NB4 (cell line): ENCODE results near the gene NOP56.
A peak's percentile ranks its signal among the peaks of the same experiment; 100 is the strongest.

ENCODE experiments used
- CTCF ChIP-seq: IDR thresholded peaks from one replicate; pipeline ENCODE4 v1.5.1; 2012; ENCODE audit warnings: low read depth, low read length
- MAX ChIP-seq: IDR thresholded peaks from 2 replicates; pipeline ENCODE4 v1.6.1; 2011; ENCODE audit warnings: low read depth, low read length
- MYC ChIP-seq: IDR thresholded peaks from 2 replicates; pipeline ENCODE4 v1.6.1; 2011; ENCODE audit warnings: low read depth, low read length
- POLR2A ChIP-seq: IDR thresholded peaks from 2 replicates; pipeline ENCODE4 v1.6.1; 2011; ENCODE audit warnings: mild to moderate bottlenecking; ENCODE audit not compliant: insufficient read length; ENCODE audit errors: extremely low read depth

- TF ChIP-seq CTCF (no peak), MAX (no peak), POLR2A (peak; percentile 5), MYC (no peak)
Measured at GRCh38 chr20:2655331-2656116, 3.1 kb downstream of the NOP56 start.
